OCI-LY1 (cell line): ENCODE results near the gene KRTAP10-6.

Experiments
- EZH2 ChIP-seq: fragments of 200-600 bp; sonication (generic), shearing (Covaris generic); IDR thresholded peaks from 2 replicates; pipeline ENCODE4 v1.8.0; 2017; ENCODE audit warnings: borderline replicate concordance, mixed run types, mild to moderate bottlenecking, antibody characterized with exemption, low read length, moderate library complexity, mixed read lengths
- TF ChIP-seq, protein P1 (sequence below): fragments of 200-600 bp; sonication (generic), shearing (Covaris generic); IDR thresholded peaks from 2 replicates; pipeline ENCODE4 v1.5.1; 2017; ENCODE audit warnings: mild to moderate bottlenecking, antibody characterized with exemption, low read length, moderate library complexity, mixed read lengths

DNA sequence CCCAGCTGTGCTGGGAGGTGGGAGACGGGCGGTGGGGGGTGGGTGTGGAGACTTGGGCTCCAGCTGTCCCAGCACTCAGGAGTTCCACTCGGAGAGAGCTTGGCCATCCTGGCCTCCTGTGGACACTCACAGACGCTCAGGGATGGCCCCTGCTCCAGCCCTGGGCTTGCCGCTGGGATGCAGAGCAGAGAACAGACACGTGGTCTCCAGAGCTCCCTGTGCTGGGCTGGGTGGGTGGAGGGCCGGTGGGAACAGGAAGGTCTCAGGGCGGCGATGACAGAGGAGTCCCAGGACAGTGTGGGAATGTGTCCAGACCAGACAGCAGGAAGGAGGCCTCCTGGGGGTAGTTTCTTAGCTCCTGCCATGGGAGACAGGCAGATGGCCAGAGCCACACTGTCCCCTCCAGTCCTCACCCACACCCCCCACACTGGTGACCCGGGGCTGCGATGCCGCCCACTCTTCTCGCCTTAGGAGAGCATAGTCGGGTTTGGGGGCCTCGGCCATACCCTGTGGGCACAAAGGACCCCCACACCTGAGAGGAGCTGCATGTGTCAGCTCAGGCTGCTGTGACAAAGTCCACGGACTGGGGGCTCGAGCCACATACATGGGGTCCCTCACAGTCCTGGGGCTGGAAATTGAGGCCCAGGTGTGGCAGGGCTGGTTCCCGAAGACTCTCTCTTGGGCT, 36.5 kb upstream of the KRTAP10-6 start:
- TF ChIP-seq, protein P1, sequence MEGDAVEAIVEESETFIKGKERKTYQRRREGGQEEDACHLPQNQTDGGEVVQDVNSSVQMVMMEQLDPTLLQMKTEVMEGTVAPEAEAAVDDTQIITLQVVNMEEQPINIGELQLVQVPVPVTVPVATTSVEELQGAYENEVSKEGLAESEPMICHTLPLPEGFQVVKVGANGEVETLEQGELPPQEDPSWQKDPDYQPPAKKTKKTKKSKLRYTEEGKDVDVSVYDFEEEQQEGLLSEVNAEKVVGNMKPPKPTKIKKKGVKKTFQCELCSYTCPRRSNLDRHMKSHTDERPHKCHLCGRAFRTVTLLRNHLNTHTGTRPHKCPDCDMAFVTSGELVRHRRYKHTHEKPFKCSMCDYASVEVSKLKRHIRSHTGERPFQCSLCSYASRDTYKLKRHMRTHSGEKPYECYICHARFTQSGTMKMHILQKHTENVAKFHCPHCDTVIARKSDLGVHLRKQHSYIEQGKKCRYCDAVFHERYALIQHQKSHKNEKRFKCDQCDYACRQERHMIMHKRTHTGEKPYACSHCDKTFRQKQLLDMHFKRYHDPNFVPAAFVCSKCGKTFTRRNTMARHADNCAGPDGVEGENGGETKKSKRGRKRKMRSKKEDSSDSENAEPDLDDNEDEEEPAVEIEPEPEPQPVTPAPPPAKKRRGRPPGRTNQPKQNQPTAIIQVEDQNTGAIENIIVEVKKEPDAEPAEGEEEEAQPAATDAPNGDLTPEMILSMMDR: no peak
- no peak for TF ChIP-seq EZH2
